GM18520 (cell line): Measurements from ENCODE around the gene DEAF1.
"Not testable (repeated sequence)": the region's sequence is repeated elsewhere in the genome, so short reads cannot be mapped to it uniquely, and the experiment has no call there.

ENCODE experiments used
- ATAC-seq: cut with Tn5 transposase; IDR thresholded peaks from one replicate; pipeline ENCODE4 v1.9.1; 2021; ENCODE audit not compliant: unreplicated experiment

Gene DEAF1

DNA sequence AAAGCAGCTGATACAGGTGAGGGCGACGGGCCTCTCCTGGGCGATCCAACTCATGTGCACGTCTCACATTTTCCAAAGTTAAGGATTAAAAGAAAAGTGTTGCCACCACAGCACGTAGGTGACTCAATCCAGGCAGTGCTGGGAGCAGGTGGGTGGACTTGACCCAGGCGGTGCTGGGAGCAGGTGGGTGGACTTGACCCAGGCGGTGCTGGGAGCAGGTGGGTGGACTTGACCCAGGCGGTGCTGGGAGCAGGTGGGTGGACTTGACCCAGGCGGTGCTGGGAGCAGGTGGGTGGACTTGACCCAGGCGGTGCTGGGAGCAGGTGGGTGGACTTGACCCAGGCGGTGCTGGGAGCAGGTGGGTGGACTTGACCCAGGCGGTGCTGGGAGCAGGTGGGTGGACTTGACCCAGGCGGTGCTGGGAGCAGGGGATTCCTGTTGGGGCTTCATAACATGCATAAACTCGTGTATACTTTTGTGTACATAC lies 47.3 kb downstream of the DEAF1 start:
- ATAC-seq: not testable (repeated sequence)

GRCh38 chr11:646214-646613 lies 48.8 kb downstream of the DEAF1 start:
- no peak for ATAC-seq

GRCh38 chr11:645536-645935 lies 49.5 kb downstream of the DEAF1 start:
- ATAC-seq: no peak

DNA sequence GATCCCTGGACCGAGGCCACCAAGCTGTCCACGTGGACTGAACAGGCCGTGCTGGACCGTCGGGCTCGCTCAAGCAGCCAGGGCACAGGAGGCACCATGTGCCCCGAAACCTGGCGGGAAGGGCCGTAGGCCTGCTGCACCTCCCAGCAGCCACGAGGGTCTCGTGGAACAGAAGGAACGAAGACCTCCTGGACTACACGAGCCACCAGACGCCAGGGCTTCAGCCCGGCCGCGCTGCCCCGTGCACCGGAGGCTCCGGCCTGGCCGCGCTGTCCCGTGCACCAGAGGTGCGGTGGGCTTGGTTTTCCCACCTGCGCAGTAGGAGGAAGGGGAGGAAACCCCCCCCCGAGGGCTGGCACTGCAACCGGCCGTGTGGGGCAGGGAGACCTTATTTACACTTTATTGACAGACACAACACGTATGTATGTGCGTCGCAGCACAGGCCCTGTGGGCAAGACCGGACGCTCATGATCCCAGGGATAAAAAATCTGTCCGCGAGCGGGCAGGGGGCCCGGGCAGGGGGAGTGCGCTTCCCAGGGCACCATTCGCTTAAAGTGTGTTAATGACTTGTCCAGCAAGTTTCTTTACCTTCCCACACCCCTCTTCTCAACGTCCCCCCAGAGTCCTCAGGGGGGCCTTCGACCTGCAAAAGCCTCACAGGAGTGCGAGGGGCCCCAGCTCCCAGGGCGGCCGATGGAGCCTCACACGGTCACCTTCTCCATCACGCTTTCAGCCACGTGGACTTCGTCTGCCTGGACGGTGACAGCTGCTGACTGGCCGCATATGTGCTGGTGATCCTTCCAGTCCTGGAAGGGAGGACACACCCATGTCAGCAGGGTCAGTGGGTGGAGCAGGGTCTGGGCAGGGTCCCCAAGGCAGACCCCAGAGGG lies 50.9 kb downstream of the DEAF1 start:
- no peak for ATAC-seq

- no peak for ATAC-seq
Measured at GRCh38 chr11:643366-643765, 51.7 kb downstream of the DEAF1 start.

DNA sequence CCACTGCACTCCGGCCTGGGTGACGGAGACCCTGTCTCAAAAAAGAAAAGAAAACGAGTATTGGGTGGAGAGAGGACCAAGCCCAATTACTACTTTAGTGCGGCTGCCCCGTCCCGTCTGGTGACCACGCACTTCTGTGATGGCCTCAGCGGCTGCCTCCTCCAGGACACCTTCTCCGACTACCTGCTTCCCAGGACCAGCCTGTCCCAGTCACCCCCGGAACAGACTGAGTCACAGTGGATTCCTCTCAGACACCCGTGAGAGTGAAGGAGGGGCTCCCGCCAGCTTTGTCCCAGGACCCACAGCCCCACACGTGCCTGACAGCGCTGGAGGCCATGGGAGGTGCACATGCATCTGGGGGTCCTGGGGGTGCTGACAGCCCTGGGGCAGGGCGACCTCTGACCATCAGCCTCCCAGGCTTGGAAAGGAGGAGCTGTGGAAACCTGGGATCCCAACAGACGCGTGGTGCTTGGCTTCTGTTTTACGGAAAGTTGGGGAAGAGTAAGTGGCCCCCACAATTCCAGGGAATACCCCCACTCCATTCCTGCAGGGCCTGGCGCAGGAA lies 53.1 kb downstream of the DEAF1 start:
- ATAC-seq: no peak

DNA sequence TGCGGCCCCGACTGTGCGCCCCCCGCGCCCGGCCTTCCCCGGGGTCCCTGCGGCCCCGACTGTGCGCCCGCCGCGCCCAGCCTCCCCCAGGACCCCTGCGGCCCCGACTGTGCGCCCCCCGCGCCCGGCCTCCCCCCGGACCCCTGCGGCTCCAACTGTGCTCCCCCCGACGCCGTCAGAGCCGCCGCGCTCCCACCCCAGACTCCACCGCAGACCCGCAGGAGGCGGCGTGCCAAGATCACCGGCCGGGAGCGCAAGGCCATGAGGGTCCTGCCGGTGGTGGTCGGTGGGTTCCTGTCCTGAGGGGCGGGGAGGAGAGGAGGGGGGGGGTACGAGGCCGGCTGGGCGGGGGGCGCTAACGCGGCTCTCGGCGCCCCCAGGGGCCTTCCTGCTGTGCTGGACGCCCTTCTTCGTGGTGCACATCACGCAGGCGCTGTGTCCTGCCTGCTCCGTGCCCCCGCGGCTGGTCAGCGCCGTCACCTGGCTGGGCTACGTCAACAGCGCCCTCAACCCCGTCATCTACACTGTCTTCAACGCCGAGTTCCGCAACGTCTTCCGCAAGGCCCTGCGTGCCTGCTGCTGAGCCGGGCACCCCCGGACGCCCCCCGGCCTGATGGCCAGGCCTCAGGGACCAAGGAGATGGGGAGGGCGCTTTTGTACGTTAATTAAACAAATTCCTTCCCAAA lies 54.9 kb downstream of the DEAF1 start:
- no peak for ATAC-seq

GRCh38 chr11:639332-639955 lies 55.6 kb downstream of the DEAF1 start:
- no peak for ATAC-seq

DNA sequence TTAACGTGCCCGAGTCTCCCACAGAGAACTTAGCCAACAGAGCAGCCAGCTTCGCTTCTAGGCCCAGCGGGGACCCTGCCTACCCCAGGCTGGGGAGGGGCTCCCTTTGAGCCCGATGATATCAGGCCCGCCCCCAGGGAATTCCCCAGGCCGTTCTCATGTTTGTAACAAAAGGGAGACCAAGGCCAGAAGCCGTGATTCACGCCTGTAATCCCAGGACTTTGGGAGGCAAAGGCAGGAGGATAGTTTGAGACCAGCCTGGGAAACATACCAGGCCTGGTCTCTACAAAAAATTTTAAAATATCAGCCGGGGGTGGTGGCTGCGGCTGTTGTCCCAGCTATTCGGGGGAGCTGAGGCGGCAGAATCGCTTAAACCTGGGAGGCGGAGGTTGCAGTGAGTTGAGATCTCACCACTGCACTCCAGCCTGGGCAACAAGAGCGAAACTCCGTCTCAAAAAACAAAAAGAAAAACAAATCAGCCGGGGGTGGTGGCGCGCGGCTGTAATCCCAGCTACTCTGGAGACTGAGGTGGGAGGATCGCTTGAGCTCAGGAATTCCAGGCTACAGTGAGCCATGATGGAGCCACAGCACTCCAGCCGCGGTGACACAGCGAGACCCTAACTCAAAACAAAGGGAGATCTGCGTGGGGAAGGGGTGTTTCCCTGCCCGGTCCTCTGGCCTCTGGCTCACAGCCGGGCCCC lies 56.2 kb downstream of the DEAF1 start:
- ATAC-seq: no peak

- ATAC-seq: no peak
Measured at GRCh38 chr11:637593-638521, 57.2 kb downstream of the DEAF1 start.

DNA sequence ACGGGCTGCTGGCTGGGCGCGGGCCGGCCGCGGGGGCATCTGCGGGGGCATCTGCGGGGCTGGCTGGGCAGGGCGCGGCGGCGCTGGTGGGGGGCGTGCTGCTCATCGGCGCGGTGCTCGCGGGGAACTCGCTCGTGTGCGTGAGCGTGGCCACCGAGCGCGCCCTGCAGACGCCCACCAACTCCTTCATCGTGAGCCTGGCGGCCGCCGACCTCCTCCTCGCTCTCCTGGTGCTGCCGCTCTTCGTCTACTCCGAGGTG lies 57.8 kb downstream of the DEAF1 start:
- no peak for ATAC-seq

- no peak for ATAC-seq
Measured at GRCh38 chr11:636511-637332, 58.3 kb downstream of the DEAF1 start, which contains the start of gene DRD4. TSS of gene DRD4 (plus strand) at chr11:637269. CDS start at chr11:637305, 36 bp downstream.

DNA sequence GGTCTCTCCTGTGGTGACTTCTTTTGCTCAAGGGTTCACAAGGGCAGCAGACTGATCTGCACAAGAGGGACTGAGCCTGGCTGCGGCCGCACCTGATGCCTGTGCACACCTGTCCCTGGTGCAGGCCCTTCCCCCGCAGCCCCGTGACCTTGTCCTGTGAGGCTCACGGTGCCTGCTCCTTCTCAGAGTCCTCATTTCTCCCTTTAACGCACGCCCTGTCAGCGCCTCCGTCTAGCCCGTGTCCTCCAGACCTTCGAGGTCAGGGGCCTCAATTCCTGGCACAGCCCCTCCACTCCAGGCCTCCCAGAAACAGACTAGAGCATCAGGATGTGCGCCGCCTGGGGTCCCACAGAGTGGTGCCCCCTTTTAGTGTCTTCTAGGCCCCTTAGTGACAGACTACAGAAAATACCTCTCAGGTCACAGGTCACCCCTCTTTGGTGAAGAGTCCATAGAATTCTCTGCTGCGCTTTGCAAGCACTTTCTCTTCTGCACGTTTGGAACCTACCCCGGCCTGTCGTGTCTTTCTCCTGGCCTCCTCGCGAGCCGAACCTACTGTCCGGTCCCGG lies 59.0 kb downstream of the DEAF1 start:
- ATAC-seq: no peak

GRCh38 chr11:630871-631270 lies 64.2 kb downstream of the DEAF1 start:
- ATAC-seq: no peak

DNA sequence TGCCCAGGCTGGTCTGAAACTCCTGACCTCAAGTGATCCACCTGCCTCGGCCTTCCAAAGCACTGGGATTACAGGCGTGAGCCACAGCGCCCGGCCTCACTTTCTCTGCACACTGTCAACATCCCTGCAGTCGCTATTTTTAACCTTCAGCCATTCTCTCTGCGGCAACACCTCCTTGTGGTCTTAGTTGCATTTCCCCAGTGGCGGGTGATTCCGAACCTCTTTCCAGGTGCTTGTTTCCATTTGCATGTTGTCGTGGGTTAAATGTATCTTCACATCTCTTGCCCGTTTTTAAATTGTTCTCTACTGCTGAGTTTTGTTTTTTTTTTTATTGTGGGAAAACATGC lies 65.8 kb downstream of the DEAF1 start:
- ATAC-seq: no peak

GRCh38 chr11:628056-628455 lies 67.0 kb downstream of the DEAF1 start:
- ATAC-seq: no peak

GRCh38 chr11:627308-627576 lies 67.8 kb downstream of the DEAF1 start:
- no peak for ATAC-seq

DNA sequence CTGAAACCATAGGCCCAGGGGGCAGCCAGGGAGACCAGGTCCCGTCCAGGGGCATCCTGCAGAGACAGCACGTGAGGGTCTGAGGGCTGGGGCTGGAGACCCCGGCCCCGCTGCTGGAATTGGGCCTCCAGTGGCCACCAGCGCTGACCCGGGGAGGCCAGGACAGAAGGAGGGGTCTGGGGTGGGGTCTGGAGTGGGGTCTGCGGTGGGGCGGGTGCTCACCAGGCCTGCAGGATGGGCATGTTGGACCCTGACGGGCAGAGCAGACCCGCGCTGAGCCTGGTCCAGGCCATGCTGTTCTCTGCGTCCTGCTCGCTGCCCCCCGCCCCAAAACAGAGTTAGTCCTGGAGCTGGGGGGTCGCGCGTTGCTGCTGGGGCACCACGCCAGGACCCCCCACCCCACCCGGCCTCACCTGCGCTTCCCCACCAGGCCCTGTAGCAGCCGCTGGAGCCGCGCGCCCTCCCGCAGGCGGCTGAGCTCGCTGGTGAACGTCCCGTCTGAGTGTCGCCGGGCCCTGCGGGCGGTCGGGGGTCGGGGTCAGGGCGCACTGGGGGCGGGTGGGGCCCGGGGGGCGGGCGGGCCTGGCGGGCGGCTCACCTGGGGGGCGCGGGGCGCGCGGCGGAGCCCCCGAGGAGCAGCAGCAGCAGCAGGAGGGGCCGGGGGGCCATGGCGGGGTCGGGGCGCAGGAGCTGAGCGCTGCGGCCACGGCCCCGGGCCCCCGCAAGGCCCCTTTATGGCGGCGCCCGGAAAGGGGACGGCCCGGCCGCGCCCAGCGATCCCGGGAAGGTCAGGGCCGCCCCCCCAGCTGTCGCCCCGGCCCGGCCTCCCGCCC lies 68.3 kb downstream of the DEAF1 start, which contains the start of gene SCT:
SCT (minus strand) TSS at position 707 of the 833 bp plus-strand sequence; CDS start at position 669, 38 bp downstream.
- no peak for ATAC-seq
